Memory B cell (primary cell): ENCODE results near the gene UBASH3B.
A peak's percentile ranks its signal among the peaks of the same experiment; 100 is the strongest.

Experiments used
- ATAC-seq: fragments of 150-1000 bp; cut with Tn5 transposase; 2 replicates; pipeline ENCODE4 v1.10.0; 2021; ENCODE audit warnings: low read depth, mild to moderate bottlenecking, moderate library complexity
- DNase-seq, 2 donors: peaks; one replicate each; pipeline ENCODE4 v3.0.0; 2022; ENCODE audit warnings: low spot score in 2 of 2
- H3K27ac Mint-ChIP-seq: one replicate; pipeline ENCODE4 v1.8.0; 2022; ENCODE audit warnings: mild to moderate bottlenecking, moderate library complexity, mixed read lengths
- H3K27me3 Mint-ChIP-seq: one replicate; pipeline ENCODE4 v1.8.0; 2022; ENCODE audit warnings: mixed read lengths
- H3K36me3 Mint-ChIP-seq: one replicate; pipeline ENCODE4 v1.8.0; 2022; ENCODE audit warnings: mild to moderate bottlenecking, mixed read lengths
- H3K4me1 Mint-ChIP-seq: one replicate; pipeline ENCODE4 v1.8.0; 2022; ENCODE audit warnings: mixed read lengths
- H3K4me3 Mint-ChIP-seq: one replicate; pipeline ENCODE4 v1.8.0; 2022; ENCODE audit warnings: mild to moderate bottlenecking, moderate library complexity, mixed read lengths
- H3K9me3 Mint-ChIP-seq: one replicate; pipeline ENCODE4 v1.8.0; 2022; ENCODE audit warnings: mixed read lengths

UBASH3B gene

DNA sequence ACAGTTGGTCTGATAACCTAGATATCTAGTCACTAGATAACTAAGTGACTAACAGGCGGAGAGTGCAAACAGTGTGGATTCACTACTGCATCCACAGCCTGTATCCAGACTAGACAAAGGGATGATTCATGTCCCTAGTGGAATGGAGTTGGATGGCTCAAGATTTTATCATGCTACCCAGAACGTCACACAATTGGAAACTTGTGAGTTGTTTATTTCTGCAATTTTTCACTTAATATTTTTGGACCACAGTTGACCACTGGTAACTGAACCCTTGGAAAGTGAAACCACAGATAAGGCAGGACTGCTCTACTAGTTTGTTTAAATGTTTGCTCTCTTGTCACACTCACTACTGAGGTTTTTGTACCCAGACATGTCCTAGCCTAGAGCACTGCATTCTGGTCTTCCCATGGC is 76.0 kb downstream of the UBASH3B start:
- Mint-ChIP-seq H3K36me3 (no peaks in the 10 kb centered on the region), H3K4me1 (peaks cover 13% of the 10 kb centered on the region), H3K4me3 (no peak overlapping the region), H3K27me3 (no peaks in the 10 kb centered on the region), H3K27ac (no peak overlapping the region), H3K9me3 (no peaks in the 10 kb centered on the region)
- ATAC-seq (no peak), DNase-seq (no peak)

DNA sequence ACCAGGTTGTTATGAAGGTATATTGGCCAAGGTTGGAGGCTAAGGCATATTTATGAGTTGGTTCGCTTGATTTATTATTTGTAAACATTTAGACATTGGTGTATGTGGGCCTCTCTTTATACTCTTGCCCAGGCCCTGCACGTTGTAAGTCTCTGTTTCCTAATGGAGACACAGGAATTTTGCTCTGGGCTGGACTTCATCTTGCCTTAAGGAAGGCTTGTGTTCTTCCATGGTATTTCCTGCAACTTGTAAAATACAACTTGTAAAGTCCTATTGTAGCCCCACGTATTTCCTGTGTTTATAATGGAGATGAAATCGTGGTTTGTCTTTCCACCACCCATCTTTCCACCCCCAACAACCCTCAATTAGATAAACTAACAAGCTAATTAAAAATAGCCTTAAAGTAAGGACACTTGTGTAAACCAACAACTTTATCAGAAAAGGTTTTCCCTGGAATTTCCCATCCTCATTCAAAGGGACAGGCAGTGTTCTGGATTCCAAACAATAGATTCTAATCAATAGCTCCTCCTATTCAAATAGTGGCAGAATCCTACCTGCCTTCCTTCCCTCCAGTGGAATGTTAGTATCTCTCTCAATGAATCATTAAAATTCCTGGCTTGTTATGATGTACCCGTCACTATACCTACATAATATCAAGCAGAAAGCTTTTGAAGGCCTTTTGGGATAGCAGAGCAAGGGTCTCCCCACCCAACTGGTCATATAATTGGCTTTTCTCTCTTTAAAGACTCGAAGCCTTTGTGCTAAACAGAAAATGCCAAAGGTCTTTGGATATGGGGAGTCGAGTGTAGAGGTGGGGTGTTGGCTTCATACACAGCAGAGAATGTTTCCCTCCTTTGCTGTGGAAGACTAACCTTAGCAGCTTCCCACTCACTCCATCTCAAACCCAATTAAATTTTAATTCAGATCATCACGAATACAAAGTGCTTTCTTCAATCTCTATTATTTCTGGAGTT is 77.1 kb downstream of the UBASH3B start:
- H3K27me3 Mint-ChIP-seq, result no peaks in the 10 kb centered on the region
- no peak overlapping the region for H3K4me3 Mint-ChIP-seq
- ATAC-seq, result no peak
- no peaks in the 10 kb centered on the region for H3K36me3 Mint-ChIP-seq
- H3K4me1 Mint-ChIP-seq, result peaks cover 6% of the 10 kb centered on the region
- H3K27ac Mint-ChIP-seq, result no peak overlapping the region
- no peak for DNase-seq
- H3K9me3 Mint-ChIP-seq, result no peaks in the 10 kb centered on the region

DNA sequence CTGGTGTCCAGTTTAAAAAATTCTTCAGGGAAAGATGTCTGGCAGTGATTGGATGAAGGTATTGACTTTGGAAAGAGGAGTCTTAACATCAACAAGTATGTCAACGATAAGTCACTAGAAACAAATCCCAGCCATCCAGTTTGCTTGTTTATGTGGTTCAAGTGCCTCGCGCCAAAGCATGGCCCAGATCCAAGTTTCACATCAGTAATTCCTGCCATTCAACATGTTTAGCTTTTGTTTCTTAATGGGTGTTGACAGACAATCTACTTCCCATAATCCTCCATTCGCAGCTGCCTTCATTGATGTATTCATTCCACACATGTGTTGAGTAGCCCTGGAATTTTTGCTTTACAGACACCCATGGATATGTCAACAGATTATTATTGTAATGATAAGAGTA is 77.8 kb downstream of the UBASH3B start:
- ATAC-seq (no peak), DNase-seq (no peak)
- Mint-ChIP-seq H3K9me3 (no peaks in the 10 kb centered on the region), H3K4me1 (peaks cover 5% of the 10 kb centered on the region), H3K4me3 (no peak overlapping the region), H3K27me3 (no peaks in the 10 kb centered on the region), H3K36me3 (no peaks in the 10 kb centered on the region), H3K27ac (no peak overlapping the region)

DNA sequence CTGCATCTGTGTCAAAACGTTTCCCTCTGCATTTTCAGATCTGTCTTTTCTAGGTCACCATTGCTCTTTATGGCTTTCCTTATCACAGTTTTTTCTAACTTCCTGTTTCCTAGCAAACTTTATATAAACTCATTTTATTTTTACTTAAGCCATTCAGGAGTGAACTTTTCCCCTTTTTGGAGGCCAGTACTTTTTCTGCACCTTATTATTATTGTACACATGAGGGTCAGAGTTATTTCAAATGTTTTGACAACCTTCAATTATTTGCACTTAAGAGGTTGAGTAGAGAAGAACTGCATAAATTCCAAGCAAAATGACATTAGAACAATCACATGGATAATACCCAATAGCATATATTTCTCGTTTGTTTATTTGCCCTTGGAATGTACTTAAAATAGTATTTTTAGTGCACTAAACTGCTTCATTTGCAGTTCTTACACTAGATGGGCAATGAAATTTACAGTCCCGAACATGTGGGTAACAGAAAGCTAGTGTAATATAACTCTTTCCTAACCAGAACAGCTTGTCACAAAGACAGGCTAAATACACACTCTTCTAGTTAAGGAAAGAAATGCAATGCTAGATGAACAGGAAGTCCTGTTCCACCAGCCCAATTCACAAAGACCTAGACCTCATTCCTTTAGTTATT is 79.5 kb downstream of the UBASH3B start:
- peaks cover 2% of the 10 kb centered on the region for H3K4me1 Mint-ChIP-seq
- no peaks in the 10 kb centered on the region for H3K27me3 Mint-ChIP-seq
- DNase-seq (no peak), ATAC-seq (no peak)
- H3K27ac Mint-ChIP-seq, result no peak overlapping the region
- H3K4me3 Mint-ChIP-seq, result no peak overlapping the region
- H3K9me3 Mint-ChIP-seq, result no peaks in the 10 kb centered on the region
- no peaks in the 10 kb centered on the region for H3K36me3 Mint-ChIP-seq

DNA sequence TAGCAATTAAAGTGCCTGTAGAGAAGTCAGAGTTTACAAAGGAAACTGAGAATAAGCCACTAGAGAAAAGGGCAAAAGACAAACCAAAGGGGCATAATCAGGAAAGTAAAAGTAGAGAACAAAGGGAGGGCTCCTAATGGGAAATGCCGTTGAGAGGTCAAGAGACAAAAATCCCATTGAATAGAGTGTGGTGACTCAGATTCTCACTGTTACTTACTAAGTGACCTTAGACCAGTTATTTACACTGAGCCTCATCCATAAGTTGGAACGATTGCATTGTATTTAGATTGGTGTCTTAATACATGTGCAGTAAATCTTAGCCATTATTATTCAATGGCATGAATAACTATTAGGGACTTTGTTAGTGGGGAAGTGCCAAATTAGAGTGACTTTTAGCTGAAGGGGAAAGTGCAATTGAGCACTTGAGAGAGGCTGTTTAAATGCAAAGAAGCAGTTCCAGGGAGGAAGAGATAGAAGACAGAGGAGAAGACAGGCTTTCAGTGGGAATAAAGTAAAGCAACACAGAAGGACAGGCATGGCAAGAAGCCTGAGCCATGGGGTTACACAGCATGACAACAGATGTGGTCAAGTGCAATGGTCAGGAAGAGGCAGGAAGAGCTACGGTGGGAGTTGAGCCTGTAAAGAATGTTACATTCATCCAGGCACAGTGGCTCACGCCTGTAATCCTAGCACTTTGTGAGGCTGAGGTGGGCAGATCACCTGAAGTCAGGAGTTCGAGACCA is 82.6 kb downstream of the UBASH3B start:
- ATAC-seq (no peak), DNase-seq (no peak)
- Mint-ChIP-seq H3K27ac (no peak overlapping the region), H3K9me3 (no peaks in the 10 kb centered on the region), H3K4me3 (no peak overlapping the region), H3K36me3 (no peaks in the 10 kb centered on the region), H3K4me1 (no peaks in the 10 kb centered on the region), H3K27me3 (no peaks in the 10 kb centered on the region)

DNA sequence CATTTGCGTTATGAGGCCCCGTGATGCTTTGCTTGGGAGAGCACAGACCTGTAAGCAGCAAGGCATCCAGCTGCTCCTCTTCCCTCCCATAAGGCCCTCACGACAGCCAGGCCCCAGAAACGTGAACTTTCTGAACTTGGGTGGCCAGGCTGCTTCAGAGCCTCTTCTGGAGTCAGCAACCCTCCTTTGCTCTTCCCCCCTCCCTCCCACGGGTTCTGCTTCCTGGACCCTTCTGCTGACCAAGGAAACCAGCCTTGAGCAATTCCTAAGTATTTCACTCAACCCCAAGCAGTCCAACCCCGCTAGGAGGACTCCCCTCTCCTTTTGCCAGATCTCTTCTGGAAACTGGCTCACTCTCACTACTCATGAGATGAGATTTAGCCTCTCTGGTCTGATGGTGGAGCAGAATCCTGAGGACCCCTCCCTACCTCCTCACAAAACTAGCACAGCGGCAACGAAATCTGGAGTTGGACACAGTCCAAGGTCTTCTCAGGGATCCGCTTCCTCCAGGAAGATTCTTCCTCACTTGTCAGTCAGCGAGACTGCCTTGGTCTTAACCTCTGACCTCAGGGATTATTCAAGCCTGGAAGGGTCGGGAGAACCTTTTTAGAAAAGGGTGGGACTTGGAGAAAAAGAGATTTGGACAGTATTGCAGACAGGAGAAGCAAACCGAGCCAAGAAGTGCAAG is 86.2 kb downstream of the UBASH3B start:
- peaks cover 2% of the 10 kb centered on the region for H3K9me3 Mint-ChIP-seq
- no peaks in the 10 kb centered on the region for H3K27me3 Mint-ChIP-seq
- H3K36me3 Mint-ChIP-seq, result no peaks in the 10 kb centered on the region
- ATAC-seq (no peak), DNase-seq (no peak)
- peaks cover 16% of the 10 kb centered on the region for H3K4me1 Mint-ChIP-seq
- H3K4me3 Mint-ChIP-seq, result no peak overlapping the region
- no peak overlapping the region for H3K27ac Mint-ChIP-seq

DNA sequence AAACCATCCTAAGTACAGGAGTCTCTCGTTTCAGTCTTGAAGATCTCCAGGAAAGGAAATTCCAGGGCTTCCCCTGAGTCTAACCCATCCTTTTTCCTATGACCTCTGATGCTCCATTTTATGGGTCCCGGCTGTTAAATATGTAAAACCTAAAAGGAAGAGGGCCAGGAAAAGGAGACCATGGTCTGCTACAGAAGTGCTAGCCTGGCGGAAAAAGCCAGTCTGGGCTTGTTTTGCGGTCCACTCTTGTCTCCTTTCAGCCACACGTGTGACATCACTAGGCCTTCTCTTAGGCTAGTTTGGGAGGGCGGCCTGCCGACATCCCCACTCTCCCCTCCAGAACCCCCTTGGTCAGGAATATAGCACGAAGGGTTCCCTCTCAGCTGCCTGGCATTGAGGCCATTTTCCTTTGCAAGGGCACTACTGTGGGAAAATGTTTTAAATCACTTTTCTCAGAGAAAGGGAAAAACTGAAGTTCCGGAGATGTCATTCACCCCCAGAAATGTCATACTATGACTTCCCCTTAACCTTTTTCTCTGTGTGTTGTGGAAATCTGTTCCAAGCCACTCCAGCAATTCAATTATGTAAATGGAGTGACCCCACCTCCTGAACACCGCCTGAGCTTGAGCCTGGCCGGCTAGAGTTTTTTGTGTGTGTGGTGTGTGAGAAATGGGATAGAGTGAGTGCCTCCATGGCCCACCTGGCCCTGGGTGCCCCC is 86.9 kb downstream of the UBASH3B start:
- no peak for DNase-seq
- no peaks in the 10 kb centered on the region for H3K36me3 Mint-ChIP-seq
- H3K27ac Mint-ChIP-seq, result no peak overlapping the region
- H3K4me1 Mint-ChIP-seq, result peaks cover 23% of the 10 kb centered on the region
- peaks cover 2% of the 10 kb centered on the region for H3K9me3 Mint-ChIP-seq
- no peak overlapping the region for H3K4me3 Mint-ChIP-seq
- no peaks in the 10 kb centered on the region for H3K27me3 Mint-ChIP-seq
- no peak for ATAC-seq

DNA sequence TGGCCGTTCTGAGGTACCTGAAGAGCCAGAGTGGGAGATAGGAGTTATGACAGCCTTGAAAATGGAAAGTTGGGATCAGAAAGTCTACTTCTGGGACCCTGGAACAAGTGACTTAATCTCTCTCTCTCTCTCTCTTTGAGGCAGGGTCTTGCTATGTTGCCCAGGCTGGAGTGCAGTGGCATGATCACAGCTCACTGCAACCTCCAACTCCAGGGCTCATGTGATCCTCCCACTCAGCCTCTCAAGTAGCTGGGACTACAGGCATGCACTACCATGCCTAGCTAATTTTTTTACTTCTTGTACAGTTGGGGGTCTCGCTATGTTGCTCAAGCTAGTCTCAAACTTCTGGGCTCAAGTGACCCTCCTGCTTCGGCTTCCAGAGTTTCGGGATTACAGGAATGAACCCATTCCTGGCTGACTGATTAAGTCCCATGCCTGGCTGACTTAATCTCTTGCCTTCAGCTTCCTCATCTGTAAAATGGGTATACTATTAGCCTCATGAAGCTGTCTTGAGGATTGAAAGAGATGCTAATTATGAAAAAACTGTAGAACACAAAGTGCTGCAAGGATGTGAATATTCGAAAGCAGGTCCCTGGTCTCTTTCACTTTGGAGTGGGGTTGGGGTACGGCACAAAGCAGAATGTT is 87.7 kb downstream of the UBASH3B start:
- ATAC-seq, result no peak
- no peaks in the 10 kb centered on the region for H3K36me3 Mint-ChIP-seq
- H3K9me3 Mint-ChIP-seq, result peaks cover 2% of the 10 kb centered on the region
- DNase-seq, result no peak
- H3K27ac Mint-ChIP-seq, result peak overlapping the region; percentile 28
- peak overlapping the region; percentile 27 for H3K4me3 Mint-ChIP-seq
- H3K4me1 Mint-ChIP-seq, result peaks cover 24% of the 10 kb centered on the region
- no peaks in the 10 kb centered on the region for H3K27me3 Mint-ChIP-seq

DNA sequence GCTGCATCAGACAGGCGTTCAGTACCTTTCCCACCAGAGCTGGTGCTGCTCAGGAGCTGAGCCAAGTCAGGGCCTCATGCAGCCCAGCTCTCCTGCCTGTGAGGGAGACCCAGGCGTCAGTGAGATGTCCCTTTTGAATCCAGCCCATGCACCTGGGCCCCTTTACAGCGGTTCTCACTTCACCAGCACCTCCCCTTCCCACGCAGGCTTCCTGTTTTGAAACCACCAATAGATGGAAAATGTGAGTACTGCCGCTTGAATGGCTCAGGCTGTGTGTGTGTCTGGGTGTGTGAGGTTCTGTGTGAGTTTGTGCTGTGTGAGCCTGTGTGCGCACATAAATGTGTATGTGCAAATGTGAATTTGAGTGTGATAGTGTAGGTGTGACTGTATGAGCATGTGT is 88.4 kb downstream of the UBASH3B start:
- peak; percentile 29 to 31 for DNase-seq
- peak; percentile 40 for ATAC-seq
- H3K36me3 Mint-ChIP-seq, result no peaks in the 10 kb centered on the region
- H3K4me1 Mint-ChIP-seq, result peaks cover 26% of the 10 kb centered on the region
- H3K9me3 Mint-ChIP-seq, result peaks cover 2% of the 10 kb centered on the region
- no peak overlapping the region for H3K27ac Mint-ChIP-seq
- H3K4me3 Mint-ChIP-seq, result no peak overlapping the region
- no peaks in the 10 kb centered on the region for H3K27me3 Mint-ChIP-seq

DNA sequence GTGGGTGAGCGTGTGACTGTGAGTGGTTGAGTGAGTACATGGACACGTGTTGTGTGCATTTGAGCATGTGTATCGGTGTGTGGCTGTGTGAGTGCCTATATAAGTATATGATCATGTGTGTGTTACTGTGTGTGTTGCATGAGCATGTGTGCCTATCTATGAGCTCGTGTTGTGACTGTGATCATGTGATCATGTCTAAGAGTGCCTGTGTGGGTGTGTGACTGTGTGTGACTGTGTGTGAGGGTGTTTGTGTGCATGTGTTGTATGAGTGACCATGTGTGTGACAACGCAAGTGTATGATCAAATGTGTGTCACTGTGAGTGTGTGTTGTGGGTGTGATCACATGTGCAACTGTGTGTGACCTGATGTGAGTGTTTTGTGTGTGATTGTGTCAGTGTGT is 88.8 kb downstream of the UBASH3B start:
- Mint-ChIP-seq H3K27ac (no peak overlapping the region), H3K36me3 (no peaks in the 10 kb centered on the region), H3K27me3 (no peaks in the 10 kb centered on the region), H3K4me3 (no peak overlapping the region), H3K9me3 (peaks cover 2% of the 10 kb centered on the region), H3K4me1 (peaks cover 29% of the 10 kb centered on the region)
- DNase-seq, result no peak
- no peak for ATAC-seq

DNA sequence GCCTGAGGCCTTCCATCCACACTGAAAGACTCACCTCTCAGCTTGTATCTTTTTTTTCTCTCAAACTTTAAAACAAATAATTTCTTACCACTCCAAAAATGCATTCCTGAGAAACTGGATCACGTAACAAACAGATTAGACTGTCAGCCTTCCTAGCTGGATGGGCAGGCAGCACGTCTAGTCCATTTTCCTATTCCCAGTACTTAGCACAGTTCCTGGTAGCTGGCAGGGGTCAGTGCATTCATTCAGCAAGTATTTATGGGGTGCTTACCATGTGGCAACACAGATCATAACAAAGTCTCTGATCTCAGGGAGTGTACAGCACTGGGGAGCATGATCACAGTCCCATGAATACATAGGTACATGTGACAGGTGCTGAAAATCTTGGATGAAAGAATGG is 89.6 kb downstream of the UBASH3B start:
- H3K9me3 Mint-ChIP-seq, result peaks cover 2% of the 10 kb centered on the region
- peaks cover 30% of the 10 kb centered on the region for H3K4me1 Mint-ChIP-seq
- ATAC-seq (no peak), DNase-seq (no peak)
- H3K36me3 Mint-ChIP-seq, result no peaks in the 10 kb centered on the region
- H3K27ac Mint-ChIP-seq, result peak overlapping the region; percentile 92
- H3K4me3 Mint-ChIP-seq, result no peak overlapping the region
- no peaks in the 10 kb centered on the region for H3K27me3 Mint-ChIP-seq

DNA sequence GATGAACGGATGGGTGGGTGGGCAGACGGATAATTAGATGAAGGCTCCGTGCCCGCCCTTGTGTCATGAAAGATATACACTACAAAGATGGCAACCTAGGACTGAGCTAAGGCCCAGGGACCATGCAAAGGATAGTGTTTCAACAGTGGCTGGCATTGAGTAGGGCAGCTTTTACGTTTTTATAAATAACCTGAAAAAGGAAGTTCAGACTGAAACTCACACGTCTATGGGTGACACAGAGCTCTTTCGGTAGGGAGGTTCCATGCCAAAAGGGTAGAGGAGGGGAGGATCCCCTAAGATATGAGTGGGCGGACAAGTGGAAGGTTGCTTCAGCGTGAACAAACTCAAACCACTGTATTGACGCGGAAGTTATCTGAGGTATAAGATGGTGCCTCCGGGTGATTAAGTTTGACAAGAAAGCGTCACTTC is 90.5 kb downstream of the UBASH3B start:
- ATAC-seq, result peak; percentile 90
- peak overlapping the region; percentile 92 for H3K27ac Mint-ChIP-seq
- DNase-seq, result peak; percentile 35 to 63
- no peaks in the 10 kb centered on the region for H3K36me3 Mint-ChIP-seq
- H3K4me1 Mint-ChIP-seq, result peaks cover 30% of the 10 kb centered on the region
- H3K27me3 Mint-ChIP-seq, result no peaks in the 10 kb centered on the region
- H3K4me3 Mint-ChIP-seq, result peak overlapping the region; percentile 30
- H3K9me3 Mint-ChIP-seq, result peaks cover 2% of the 10 kb centered on the region
